PC-9 (cell line): ENCODE data around the gene UVRAG. TPM values are rescaled to one million over a fixed set of nuclear protein-coding genes. Genes with fewer than 3 reads are reported as not detected.

Experiments used
- BruUV-seq: library from RNA; stranded (reverse); fragments of 400-500 nt; replicated peaks from 2 replicates; lab custom pipeline; 2021; lab: Mats Ljungman, UMichigan
- CTCF ChIA-PET: fragments of 300-600 bp; sonication (Branson Sonifier 250); formaldehyde crosslinking; loops from one replicate; lab custom pipeline; 2022; ENCODE audit warnings: antibody characterized with exemption; lab: Charles Lee
- POLR2A ChIA-PET: fragments of 300-600 bp; sonication (Branson Sonifier 250); formaldehyde crosslinking; loops from one replicate; lab custom pipeline; 2022; ENCODE audit warnings: antibody characterized with exemption; ENCODE audit not compliant: unreplicated experiment; lab: Charles Lee
- DNase-seq, 2 experiments: peaks; one replicate each; pipeline versions ENCODE4 v3.0.0 to v3.0.0-alpha.2; 2015 to 2022; ENCODE audit warnings: mixed read lengths in 1 of 2
- H2AFZ ChIP-seq: fragments of 200-600 bp; sonication (generic); 2 replicates; pipeline ENCODE4 v1.8.1; 2017; ENCODE audit warnings: antibody characterized with exemption
- H3F3A ChIP-seq: fragments of 200-600 bp; sonication (generic); 2 replicates; pipeline ENCODE4 v1.8.1; 2017; ENCODE audit warnings: antibody characterized with exemption, mild to moderate bottlenecking, low read depth; ENCODE audit not compliant: insufficient read depth
- H3K27ac ChIP-seq: fragments of 200-600 bp; sonication (generic); 2 replicates; pipeline ENCODE4 v1.6.1; 2016; ENCODE audit warnings: mixed run types
- H3K27me3 ChIP-seq: fragments of 200-600 bp; sonication (generic); 2 replicates; pipeline ENCODE4 v1.6.1; 2016; ENCODE audit warnings: low read depth, mixed run types; ENCODE audit not compliant: insufficient read depth
- H3K36me3 ChIP-seq: fragments of 200-600 bp; sonication (generic); 2 replicates; pipeline ENCODE4 v1.6.1; 2016; ENCODE audit warnings: low read depth, mixed run types
- H3K4me1 ChIP-seq: fragments of 200-600 bp; sonication (generic); replicated peaks from 2 replicates; pipeline ENCODE4 v1.6.1; 2016; ENCODE audit warnings: mixed run types; ENCODE audit not compliant: insufficient read depth
- H3K4me2 ChIP-seq: fragments of 200-600 bp; sonication (generic); 2 replicates; pipeline ENCODE4 v1.6.1; 2017; ENCODE audit warnings: mixed run types
- H3K4me3 ChIP-seq: fragments of 200-600 bp; sonication (generic); 2 replicates; pipeline ENCODE4 v1.6.1; 2016; ENCODE audit warnings: mixed run types
- H3K79me2 ChIP-seq: fragments of 200-600 bp; sonication (generic); 2 replicates; pipeline ENCODE4 v1.6.1; 2017; ENCODE audit warnings: low read depth, mixed run types
- H3K9me2 ChIP-seq: fragments of 200-600 bp; sonication (generic); 2 replicates; pipeline ENCODE4 v1.8.1; 2017; ENCODE audit warnings: mild to moderate bottlenecking; ENCODE audit not compliant: insufficient read depth
- H3K9me3 ChIP-seq: fragments of 200-600 bp; sonication (generic); 2 replicates; pipeline ENCODE4 v1.8.1; 2016; ENCODE audit warnings: low read depth; ENCODE audit not compliant: insufficient read depth
- H4K20me1 ChIP-seq: fragments of 200-600 bp; sonication (generic); 2 replicates; pipeline ENCODE4 v1.8.1; 2017; ENCODE audit not compliant: insufficient read depth
- EZH2 ChIP-seq: fragments of 200-600 bp; sonication (generic); IDR thresholded peaks from 2 replicates; pipeline ENCODE4 v1.8.0; 2017; ENCODE audit warnings: antibody characterized with exemption, low read depth
- intact Hi-C: fragments of 100-400 bp; cut with micrococcal nuclease; formaldehyde crosslinking; loops from one replicate; pipeline ENCODE4 v1.10.0; 2022; ENCODE audit not compliant: unreplicated experiment
- total RNA-seq: library from RNA; stranded (reverse); gene quantifications from 2 replicates; pipeline ENCODE4 v1.2.3, GENCODE V29; 2021
- TF ChIP-seq, protein P1 (sequence below): fragments of 200-600 bp; sonication (generic); conservative IDR thresholded peaks from 2 replicates; pipeline ENCODE4 v1.6.1; 2017; ENCODE audit warnings: mixed run types, antibody characterized with exemption, mild to moderate bottlenecking, moderate library complexity

UVRAG gene
- total RNA-seq, 1 experiment from 2014 or later = 20.4 TPM

DNA sequence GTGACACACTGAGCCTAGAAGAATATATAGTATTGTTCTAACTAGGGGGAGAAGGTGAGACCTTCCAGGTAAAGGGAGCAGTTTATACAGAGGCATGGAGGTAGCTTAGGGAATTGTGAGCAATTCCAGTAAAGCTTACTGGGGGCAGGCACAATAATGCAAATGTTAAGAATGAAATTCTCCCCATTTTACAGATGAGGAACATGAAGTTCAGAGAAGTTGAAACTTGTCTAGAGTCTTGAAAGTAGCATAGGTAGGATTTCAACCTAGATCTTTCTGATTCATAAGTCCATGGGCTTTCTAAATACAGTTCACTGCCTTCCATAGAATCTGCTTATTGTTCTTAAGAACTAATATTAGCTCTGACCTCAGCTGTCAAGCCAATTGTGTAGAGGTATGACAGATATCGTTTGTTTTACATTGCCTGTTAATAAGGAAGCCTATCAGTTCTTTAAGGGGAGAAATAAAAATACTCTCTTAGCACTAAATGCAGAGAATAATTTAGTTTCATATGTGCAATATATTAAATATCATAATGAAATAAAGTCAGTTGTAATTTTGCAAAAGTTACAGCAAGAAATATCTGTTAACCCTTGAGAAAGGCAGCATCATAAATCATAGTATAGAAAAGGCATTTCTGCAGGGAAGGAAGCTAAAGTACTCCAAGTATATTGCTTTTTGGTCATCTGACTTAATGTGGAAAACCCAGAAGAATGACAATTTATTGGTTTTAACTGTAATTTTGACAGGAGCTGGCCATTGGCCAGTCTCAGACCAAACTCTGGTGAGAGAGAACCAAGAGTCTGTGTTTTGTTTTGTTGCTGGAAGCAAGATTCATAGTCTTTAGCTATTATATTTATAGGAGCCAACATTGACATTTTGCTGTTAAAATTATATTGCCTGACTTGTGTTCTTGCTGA is 181.8 kb downstream of the UVRAG start:
- CTCF ChIA-PET = interaction anchor here (0.7 kb wide), 1 partner anchor 72 kb away, joined by 6 read pairs; no protein-coding TSS in a partner anchor
- no peaks in the 10 kb centered on the region for H3K36me3 ChIP-seq
- BruUV-seq = no TSS peak
- H4K20me1 ChIP-seq = no peaks in the 10 kb centered on the region
- H3K27me3 ChIP-seq = no peaks in the 10 kb centered on the region
- no peak overlapping the region for H3K27ac ChIP-seq
- no peak overlapping the region for H3K4me3 ChIP-seq
- no peaks in the 10 kb centered on the region for H3K9me3 ChIP-seq
- H3K4me2 ChIP-seq = no peak overlapping the region
- intact Hi-C loops = no loop called here
- TF ChIP-seq EZH2 = no peak
- TF ChIP-seq, protein P1, sequence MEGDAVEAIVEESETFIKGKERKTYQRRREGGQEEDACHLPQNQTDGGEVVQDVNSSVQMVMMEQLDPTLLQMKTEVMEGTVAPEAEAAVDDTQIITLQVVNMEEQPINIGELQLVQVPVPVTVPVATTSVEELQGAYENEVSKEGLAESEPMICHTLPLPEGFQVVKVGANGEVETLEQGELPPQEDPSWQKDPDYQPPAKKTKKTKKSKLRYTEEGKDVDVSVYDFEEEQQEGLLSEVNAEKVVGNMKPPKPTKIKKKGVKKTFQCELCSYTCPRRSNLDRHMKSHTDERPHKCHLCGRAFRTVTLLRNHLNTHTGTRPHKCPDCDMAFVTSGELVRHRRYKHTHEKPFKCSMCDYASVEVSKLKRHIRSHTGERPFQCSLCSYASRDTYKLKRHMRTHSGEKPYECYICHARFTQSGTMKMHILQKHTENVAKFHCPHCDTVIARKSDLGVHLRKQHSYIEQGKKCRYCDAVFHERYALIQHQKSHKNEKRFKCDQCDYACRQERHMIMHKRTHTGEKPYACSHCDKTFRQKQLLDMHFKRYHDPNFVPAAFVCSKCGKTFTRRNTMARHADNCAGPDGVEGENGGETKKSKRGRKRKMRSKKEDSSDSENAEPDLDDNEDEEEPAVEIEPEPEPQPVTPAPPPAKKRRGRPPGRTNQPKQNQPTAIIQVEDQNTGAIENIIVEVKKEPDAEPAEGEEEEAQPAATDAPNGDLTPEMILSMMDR = no peak
- H3K4me1 ChIP-seq = no peaks in the 10 kb centered on the region
- no peaks in the 10 kb centered on the region for H3F3A ChIP-seq
- DNase-seq = no peak
- POLR2A ChIA-PET = no interaction called here
- no peak overlapping the region for H2AFZ ChIP-seq
- no peaks in the 10 kb centered on the region for H3K9me2 ChIP-seq
- H3K79me2 ChIP-seq = no peaks in the 10 kb centered on the region

DNA sequence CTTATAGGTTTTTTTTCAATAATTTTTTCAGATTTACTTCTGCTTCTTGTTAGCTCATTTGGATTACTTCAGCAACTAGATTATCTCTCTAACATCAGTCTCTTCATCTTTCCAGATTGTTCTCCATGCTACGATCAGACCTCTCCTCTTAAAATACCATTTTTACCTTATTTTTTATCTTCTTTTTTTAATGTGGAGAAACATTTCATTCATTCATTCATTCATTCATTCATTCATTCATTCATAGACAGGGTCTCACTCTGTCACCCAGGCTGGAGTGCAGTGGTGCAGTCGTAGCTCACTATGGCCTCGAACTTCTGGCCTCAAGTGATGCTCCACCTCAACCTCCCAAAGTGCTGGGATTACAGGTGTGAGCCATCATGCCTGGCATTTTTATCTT is 189.4 kb downstream of the UVRAG start:
- ChIA-PET CTCF (no interaction called here), POLR2A (no interaction called here)
- no peak overlapping the region for H2AFZ ChIP-seq
- no peaks in the 10 kb centered on the region for H3K9me3 ChIP-seq
- H3F3A ChIP-seq = no peaks in the 10 kb centered on the region
- no peak for DNase-seq
- no peaks in the 10 kb centered on the region for H3K4me1 ChIP-seq
- H3K36me3 ChIP-seq = no peaks in the 10 kb centered on the region
- no peak overlapping the region for H3K4me3 ChIP-seq
- no peak overlapping the region for H3K4me2 ChIP-seq
- intact Hi-C loops = no loop called here
- no peaks in the 10 kb centered on the region for H3K27me3 ChIP-seq
- no peaks in the 10 kb centered on the region for H3K79me2 ChIP-seq
- H3K9me2 ChIP-seq = no peaks in the 10 kb centered on the region
- TF ChIP-seq, protein P1 = no peak
- no peak for TF ChIP-seq EZH2
- no peak overlapping the region for H3K27ac ChIP-seq
- BruUV-seq = no TSS peak
- H4K20me1 ChIP-seq = no peaks in the 10 kb centered on the region

DNA sequence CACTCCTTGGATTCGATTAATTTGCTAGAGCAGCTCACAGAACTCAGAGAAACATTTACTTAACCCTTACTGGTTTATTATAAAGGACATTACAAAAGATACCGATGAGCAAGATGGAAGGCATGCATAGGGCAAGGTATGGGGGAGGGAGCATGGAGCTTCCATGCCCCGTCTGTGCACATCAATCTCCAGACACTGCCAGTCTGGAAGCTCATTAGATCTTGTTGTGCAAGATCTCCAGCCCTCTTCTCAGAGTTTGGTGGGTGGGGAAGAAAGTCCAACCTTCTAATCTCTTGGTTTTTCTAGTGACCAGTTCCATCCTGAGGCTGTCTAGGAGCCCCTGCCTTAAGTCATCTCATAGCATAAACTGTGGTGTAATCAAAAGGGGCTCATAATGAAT is 190.7 kb downstream of the UVRAG start:
- DNase-seq = no peak
- intact Hi-C loops = no loop called here
- H2AFZ ChIP-seq = no peak overlapping the region
- H3K79me2 ChIP-seq = no peaks in the 10 kb centered on the region
- H3K4me1 ChIP-seq = no peaks in the 10 kb centered on the region
- H3K4me3 ChIP-seq = no peak overlapping the region
- no peak overlapping the region for H3K27ac ChIP-seq
- ChIA-PET CTCF (no interaction called here), POLR2A (interaction anchor here (0.6 kb wide), 1 partner anchor 618 kb away, joined by 3 read pairs; no protein-coding TSS in a partner anchor)
- TF ChIP-seq, protein P1 = no peak
- TF ChIP-seq EZH2 = no peak
- H4K20me1 ChIP-seq = no peaks in the 10 kb centered on the region
- H3K4me2 ChIP-seq = no peak overlapping the region
- H3K9me3 ChIP-seq = no peaks in the 10 kb centered on the region
- no peaks in the 10 kb centered on the region for H3K27me3 ChIP-seq
- H3F3A ChIP-seq = no peaks in the 10 kb centered on the region
- no peaks in the 10 kb centered on the region for H3K36me3 ChIP-seq
- BruUV-seq = no TSS peak
- H3K9me2 ChIP-seq = no peaks in the 10 kb centered on the region
